Measurements from ENCODE around the gene DDAH1.
"Not testable (repeated sequence)": the region's sequence is repeated elsewhere in the genome, so short reads cannot be mapped to it uniquely, and the experiment has no call there.

DDAH1 gene

GRCh38 chr1:85465099-85465785, at the start of gene DDAH1:
TSS of gene DDAH1 (minus strand) at chr1:85465159. CDS start at chr1:85465045, 114 bp downstream.
- no peak for DNase-seq

- DNase-seq = not testable (repeated sequence)
These were observed 49.0 kb upstream of the DDAH1 start for GRCh38 chr1:85513998-85514397.

- DNase-seq = no peak
These were observed 39.5 kb upstream of the DDAH1 start for GRCh38 chr1:85504417-85504816.

GRCh38 chr1:85502625-85503083, 37.7 kb upstream of the DDAH1 start:
- no peak for DNase-seq

GRCh38 chr1:85502171-85502570, 37.2 kb upstream of the DDAH1 start:
- no peak for DNase-seq

GRCh38 chr1:85501355-85501898, 36.5 kb upstream of the DDAH1 start:
- no peak for DNase-seq

GRCh38 chr1:85496941-85497582, 32.1 kb upstream of the DDAH1 start:
- no peak for DNase-seq

- DNase-seq = no peak
These were observed 30.6 kb upstream of the DDAH1 start for GRCh38 chr1:85495556-85495955.

GRCh38 chr1:85494904-85495266, 29.9 kb upstream of the DDAH1 start:
- no peak for DNase-seq

- DNase-seq = no peak
These were observed 29.3 kb upstream of the DDAH1 start for GRCh38 chr1:85494074-85494903.

- DNase-seq = no peak
These were observed 25.5 kb upstream of the DDAH1 start for GRCh38 chr1:85490270-85490985.

GRCh38 chr1:85488126-85488525, 23.2 kb upstream of the DDAH1 start:
- DNase-seq = no peak

- no peak for DNase-seq
These were observed 20.6 kb upstream of the DDAH1 start for GRCh38 chr1:85485516-85485915.

- DNase-seq = no peak
These were observed 19.8 kb upstream of the DDAH1 start for GRCh38 chr1:85484716-85485115.

- DNase-seq = no peak
These were observed 19.3 kb upstream of the DDAH1 start for GRCh38 chr1:85484264-85484663.

GRCh38 chr1:85481688-85482087, 16.7 kb upstream of the DDAH1 start:
- DNase-seq = no peak

- no peak for DNase-seq
These were observed 15.6 kb upstream of the DDAH1 start for GRCh38 chr1:85480566-85480965.

GRCh38 chr1:85479491-85479890, 14.5 kb upstream of the DDAH1 start:
- DNase-seq = no peak

GRCh38 chr1:85478366-85478765, 13.4 kb upstream of the DDAH1 start:
- no peak for DNase-seq

GRCh38 chr1:85475055-85475454, 10.1 kb upstream of the DDAH1 start:
- DNase-seq = no peak

GRCh38 chr1:85473390-85473789, 8.4 kb upstream of the DDAH1 start:
- DNase-seq = no peak

GRCh38 chr1:85471558-85471957, 6.6 kb upstream of the DDAH1 start:
- no peak for DNase-seq

GRCh38 chr1:85470130-85470529, 5.2 kb upstream of the DDAH1 start:
- DNase-seq = not testable (repeated sequence)
